A549 (cell line): Measurements from ENCODE around the gene USP34.

Experiments
- CEBPB ChIP-seq, 2 experiments: fragments of >200 bp in 1 of 2; sonication (Bioruptor Twin) in 1 of 2; formaldehyde crosslinking in 1 of 2; IDR thresholded peaks; 2 replicates each; pipeline ENCODE4 v1.6.1; 2012 to 2016
- CTCF ChIP-seq: fragments of >200 bp; sonication (Bioruptor Twin); formaldehyde crosslinking; IDR thresholded peaks from 3 replicates; pipeline ENCODE4 v1.5.1; 2016
- ELK1 ChIP-seq: fragments of 150-350 bp; IDR thresholded peaks from 2 replicates; pipeline ENCODE4 v1.6.1; 2014; ENCODE audit warnings: low read depth, mild to moderate bottlenecking, low read length
- EP300 ChIP-seq, 2 experiments: fragments of >200 bp; sonication (Bioruptor Twin); formaldehyde crosslinking; IDR thresholded peaks; 2 replicates in 1 of 2; 3 replicates in 1 of 2; pipeline ENCODE4 v1.6.1; 2016 to 2017
- HMGXB4 ChIP-seq: fragments of 250-450 bp; sonication (Bioruptor Pico); IDR thresholded peaks from 2 replicates; pipeline ENCODE4 v1.5.0; 2021; ENCODE audit warnings: mild to moderate bottlenecking, moderate library complexity, borderline replicate concordance
- HOXA7 ChIP-seq: fragments of 250-450 bp; sonication (Bioruptor Pico); IDR thresholded peaks from 2 replicates; pipeline ENCODE4 v1.5.0; 2020; ENCODE audit warnings: mild to moderate bottlenecking, moderate library complexity
- HOXB5 ChIP-seq: fragments of 250-450 bp; sonication (Bioruptor Pico); IDR thresholded peaks from 2 replicates; pipeline ENCODE4 v1.5.0; 2020; ENCODE audit warnings: mild to moderate bottlenecking, moderate library complexity
- JUNB ChIP-seq: fragments of >200 bp; sonication (Bioruptor Twin); formaldehyde crosslinking; IDR thresholded peaks from 2 replicates; pipeline ENCODE4 v1.6.1; 2016
- POLR2A ChIP-seq: IDR thresholded peaks from 2 replicates; pipeline ENCODE4 v1.6.1; 2012; ENCODE audit warnings: mild to moderate bottlenecking, low read length
- POLR2AphosphoS2 ChIP-seq: conservative IDR thresholded peaks from 2 replicates; pipeline ENCODE4 v1.6.1; 2012; ENCODE audit warnings: low read length, improper control_type of control experiment, inconsistent platforms
- REST ChIP-seq: fragments of 200-600 bp; sonication (generic); IDR thresholded peaks from 2 replicates; pipeline ENCODE4 v1.6.1; 2016; ENCODE audit warnings: antibody characterized with exemption, mild to moderate bottlenecking, moderate library complexity
- TP53 ChIP-seq: fragments of 250-450 bp; sonication (Bioruptor Pico); IDR thresholded peaks from 2 replicates; pipeline ENCODE4 v1.5.0; 2021; ENCODE audit warnings: mild to moderate bottlenecking, moderate library complexity

DNA sequence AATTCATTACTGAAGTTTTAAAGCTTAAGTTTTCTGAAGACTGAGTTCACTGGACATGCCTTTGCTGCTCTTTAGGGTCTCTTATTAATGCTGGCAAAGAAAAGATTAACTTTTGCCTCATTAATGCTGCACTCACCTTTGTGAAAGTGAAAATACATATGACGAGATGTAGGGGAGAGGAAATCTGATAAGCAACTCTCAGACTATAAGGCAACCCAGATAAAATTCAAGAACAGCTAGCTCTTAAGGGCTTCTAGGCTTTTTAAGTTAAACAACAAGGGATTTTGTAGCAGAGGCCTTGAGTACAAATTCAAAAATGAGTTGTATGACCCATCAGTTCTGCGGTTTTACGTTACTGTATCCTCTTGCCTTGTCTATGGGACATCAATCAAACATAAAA, 143.7 kb downstream of the USP34 start:
- TF ChIP-seq JUNB: no peak
- no peak for TF ChIP-seq HMGXB4
- no peak for TF ChIP-seq CTCF
- no peak for TF ChIP-seq REST
- no peak for TF ChIP-seq POLR2A
- TF ChIP-seq ELK1: no peak
- TF ChIP-seq HOXB5: no peak
- TF ChIP-seq HOXA7 (CRISPR knock-in tag): no peak
- TF ChIP-seq EP300 (IDR thresholded peaks at IDR 0.05): no peak
- TF ChIP-seq POLR2AphosphoS2: no peak
- TF ChIP-seq CEBPB (IDR thresholded peaks at IDR 0.05): no peak
- TF ChIP-seq TP53 (CRISPR knock-in tag): no peak
